ENCODE results near the gene BDH1. TPM values are rescaled to one million over a fixed set of nuclear protein-coding genes. Genes with fewer than 3 reads are reported as not detected.

The BDH1 gene
- total and polyA plus RNA-seq, 2 of the 13 experiments (the other 11 are each of a cell fraction or from before 2014, with no cell fraction given): 21.2 to 71.9 TPM

DNA sequence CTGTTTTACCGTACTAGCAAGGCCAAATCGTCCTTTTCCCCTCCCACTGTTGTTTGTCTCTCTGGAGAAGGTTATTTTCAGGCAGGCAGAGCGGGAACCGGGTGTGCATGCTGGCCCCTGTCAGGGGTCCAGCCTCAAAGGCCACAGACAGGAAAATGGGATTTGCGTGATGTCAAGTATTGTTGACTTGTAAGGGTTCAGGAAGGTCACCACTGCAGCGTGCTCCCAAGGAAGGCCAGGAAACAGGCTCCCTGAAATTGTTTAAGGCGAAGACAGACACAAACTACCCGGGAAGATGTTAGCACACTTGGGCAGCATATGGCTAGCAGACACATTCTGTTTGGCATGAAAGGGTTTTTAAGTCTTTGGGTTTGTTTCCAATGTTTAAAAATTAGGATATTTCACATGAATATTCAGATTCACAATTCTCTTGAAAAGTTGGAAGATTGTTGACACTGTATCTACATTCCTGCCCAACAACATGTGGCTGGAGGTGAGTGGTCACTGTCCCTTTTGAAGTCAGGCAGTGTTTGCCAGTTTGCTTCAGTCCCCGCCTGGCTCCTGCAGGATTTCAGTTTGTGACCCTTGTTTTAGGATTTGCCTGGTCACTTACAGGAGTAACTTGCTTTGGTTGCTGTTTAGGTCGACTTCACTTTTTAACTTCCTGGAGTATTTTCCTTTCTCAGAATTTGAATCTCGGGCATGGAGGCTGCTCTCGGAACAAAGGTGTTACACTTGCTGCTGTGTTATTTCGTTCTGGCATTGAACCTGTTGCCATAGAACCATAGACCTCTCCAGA is 90.4 kb downstream of the BDH1 start (continued):
- TF ChIP-seq, protein P1, sequence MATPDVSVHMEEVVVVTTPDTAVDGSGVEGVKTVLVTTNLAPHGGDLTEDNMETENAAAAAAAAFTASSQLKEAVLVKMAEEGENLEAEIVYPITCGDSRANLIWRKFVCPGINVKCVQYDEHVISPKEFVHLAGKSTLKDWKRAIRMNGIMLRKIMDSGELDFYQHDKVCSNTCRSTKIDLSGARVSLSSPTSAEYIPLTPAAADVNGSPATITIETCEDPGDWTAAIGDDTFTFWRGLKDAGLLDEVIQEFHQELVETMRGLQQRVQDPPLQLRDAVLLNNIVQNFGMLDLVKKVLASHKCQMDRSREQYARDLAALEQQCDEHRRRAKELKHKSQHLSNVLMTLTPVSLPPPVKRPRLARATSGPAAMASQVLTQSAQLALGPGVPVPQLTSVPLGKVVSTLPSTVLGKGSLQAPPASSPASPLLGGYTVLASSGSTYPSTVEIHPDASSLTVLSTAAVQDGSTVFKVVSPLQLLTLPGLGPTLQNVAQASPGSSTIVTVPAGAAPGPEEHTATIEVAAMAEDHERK (CRISPR knock-in tag; IDR thresholded peaks at IDR 0.05; ENCODE audit: low read depth): no peak
- TF ChIP-seq, protein P2, sequence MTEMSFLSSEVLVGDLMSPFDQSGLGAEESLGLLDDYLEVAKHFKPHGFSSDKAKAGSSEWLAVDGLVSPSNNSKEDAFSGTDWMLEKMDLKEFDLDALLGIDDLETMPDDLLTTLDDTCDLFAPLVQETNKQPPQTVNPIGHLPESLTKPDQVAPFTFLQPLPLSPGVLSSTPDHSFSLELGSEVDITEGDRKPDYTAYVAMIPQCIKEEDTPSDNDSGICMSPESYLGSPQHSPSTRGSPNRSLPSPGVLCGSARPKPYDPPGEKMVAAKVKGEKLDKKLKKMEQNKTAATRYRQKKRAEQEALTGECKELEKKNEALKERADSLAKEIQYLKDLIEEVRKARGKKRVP (CRISPR knock-in tag; IDR thresholded peaks at IDR 0.05): 0 out of 4 replicates have a peak, but pooled peaks of 1 of the 2 experiments have one; percentile 51
- TF ChIP-seq POLR2G (IDR thresholded peaks at IDR 0.05; ENCODE audit: low read depth, low read length) (peak; percentile 38; the same call in 1 of the 2 replicates), ZMAT3 (CRISPR knock-in tag; conservative IDR thresholded peaks at IDR 0.05) (peak; percentile 49; the same call in 1 of the 2 replicates), CREB1 (IDR thresholded peaks at IDR 0.05) (no peak), CREB1 (CRISPR knock-in tag; IDR thresholded peaks at IDR 0.05) (no peak), PLRG1 (conservative IDR thresholded peaks at IDR 0.05) (no peak), TGIF2 (CRISPR knock-in tag; IDR thresholded peaks at IDR 0.05) (peak; percentile 54), ZNF501 (CRISPR knock-in tag; IDR thresholded peaks at IDR 0.05) (0 out of 2 replicates have a peak, but pooled peaks have one; percentile 53), SALL1 (CRISPR knock-in tag; IDR thresholded peaks at IDR 0.05) (peak; percentile 92), KDM2A (CRISPR knock-in tag; IDR thresholded peaks at IDR 0.05; ENCODE audit: borderline replicate concordance, low read depth) (peak; percentile 73; the same call in 1 of the 2 replicates), ZNF451 (CRISPR knock-in tag; IDR thresholded peaks at IDR 0.05) (no peak), AHR (CRISPR knock-in tag; IDR thresholded peaks at IDR 0.05) (0 out of 2 replicates have a peak, but pooled peaks have one; percentile 43), ZNF136 (CRISPR knock-in tag; IDR thresholded peaks at IDR 0.05; ENCODE audit: low read depth) (0 out of 2 replicates have a peak, but pooled peaks have one; percentile 7), ZFY (CRISPR knock-in tag; IDR thresholded peaks at IDR 0.05) (peak; percentile 50)
- TF ChIP-seq, protein P3, sequence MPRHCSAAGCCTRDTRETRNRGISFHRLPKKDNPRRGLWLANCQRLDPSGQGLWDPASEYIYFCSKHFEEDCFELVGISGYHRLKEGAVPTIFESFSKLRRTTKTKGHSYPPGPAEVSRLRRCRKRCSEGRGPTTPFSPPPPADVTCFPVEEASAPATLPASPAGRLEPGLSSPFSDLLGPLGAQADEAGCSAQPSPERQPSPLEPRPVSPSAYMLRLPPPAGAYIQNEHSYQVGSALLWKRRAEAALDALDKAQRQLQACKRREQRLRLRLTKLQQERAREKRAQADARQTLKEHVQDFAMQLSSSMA (CRISPR knock-in tag; IDR thresholded peaks at IDR 0.05): 0 out of 2 replicates have a peak, but pooled peaks have one; percentile 28
- TF ChIP-seq, protein P4, sequence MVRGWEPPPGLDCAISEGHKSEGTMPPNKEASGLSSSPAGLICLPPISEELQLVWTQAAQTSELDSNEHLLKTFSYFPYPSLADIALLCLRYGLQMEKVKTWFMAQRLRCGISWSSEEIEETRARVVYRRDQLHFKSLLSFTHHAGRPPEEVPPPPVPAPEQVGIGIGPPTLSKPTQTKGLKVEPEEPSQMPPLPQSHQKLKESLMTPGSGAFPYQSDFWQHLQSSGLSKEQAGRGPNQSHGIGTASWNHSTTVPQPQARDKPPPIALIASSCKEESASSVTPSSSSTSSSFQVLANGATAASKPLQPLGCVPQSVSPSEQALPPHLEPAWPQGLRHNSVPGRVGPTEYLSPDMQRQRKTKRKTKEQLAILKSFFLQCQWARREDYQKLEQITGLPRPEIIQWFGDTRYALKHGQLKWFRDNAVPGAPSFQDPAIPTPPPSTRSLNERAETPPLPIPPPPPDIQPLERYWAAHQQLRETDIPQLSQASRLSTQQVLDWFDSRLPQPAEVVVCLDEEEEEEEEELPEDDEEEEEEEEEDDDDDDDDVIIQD (CRISPR knock-in tag; IDR thresholded peaks at IDR 0.05; ENCODE audit: low read depth): peak; percentile 11; the same call in 1 of the 2 replicates
- TF ChIP-seq, protein P5, sequence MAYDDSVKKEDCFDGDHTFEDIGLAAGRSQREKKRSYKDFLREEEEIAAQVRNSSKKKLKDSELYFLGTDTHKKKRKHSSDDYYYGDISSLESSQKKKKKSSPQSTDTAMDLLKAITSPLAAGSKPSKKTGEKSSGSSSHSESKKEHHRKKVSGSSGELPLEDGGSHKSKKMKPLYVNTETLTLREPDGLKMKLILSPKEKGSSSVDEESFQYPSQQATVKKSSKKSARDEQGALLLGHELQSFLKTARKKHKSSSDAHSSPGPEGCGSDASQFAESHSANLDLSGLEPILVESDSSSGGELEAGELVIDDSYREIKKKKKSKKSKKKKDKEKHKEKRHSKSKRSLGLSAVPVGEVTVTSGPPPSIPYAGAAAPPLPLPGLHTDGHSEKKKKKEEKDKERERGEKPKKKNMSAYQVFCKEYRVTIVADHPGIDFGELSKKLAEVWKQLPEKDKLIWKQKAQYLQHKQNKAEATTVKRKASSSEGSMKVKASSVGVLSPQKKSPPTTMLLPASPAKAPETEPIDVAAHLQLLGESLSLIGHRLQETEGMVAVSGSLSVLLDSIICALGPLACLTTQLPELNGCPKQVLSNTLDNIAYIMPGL (CRISPR knock-in tag; IDR thresholded peaks at IDR 0.05; ENCODE audit: borderline replicate concordance in 1 of 2, low read depth in 1 of 2): peak in 1 of 2 experiments; percentile 39; a peak in 1 of 4 replicates
- TF ChIP-seq, protein P6, sequence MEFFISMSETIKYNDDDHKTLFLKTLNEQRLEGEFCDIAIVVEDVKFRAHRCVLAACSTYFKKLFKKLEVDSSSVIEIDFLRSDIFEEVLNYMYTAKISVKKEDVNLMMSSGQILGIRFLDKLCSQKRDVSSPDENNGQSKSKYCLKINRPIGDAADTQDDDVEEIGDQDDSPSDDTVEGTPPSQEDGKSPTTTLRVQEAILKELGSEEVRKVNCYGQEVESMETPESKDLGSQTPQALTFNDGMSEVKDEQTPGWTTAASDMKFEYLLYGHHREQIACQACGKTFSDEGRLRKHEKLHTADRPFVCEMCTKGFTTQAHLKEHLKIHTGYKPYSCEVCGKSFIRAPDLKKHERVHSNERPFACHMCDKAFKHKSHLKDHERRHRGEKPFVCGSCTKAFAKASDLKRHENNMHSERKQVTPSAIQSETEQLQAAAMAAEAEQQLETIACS (CRISPR knock-in tag; IDR thresholded peaks at IDR 0.05): no peak
